ENCODE data around the gene CCDC170.
"Not testable (repeated sequence)": the region's sequence is repeated elsewhere in the genome, so short reads cannot be mapped to it uniquely, and the experiment has no call there.

The CCDC170 gene

GRCh38 chr6:151502499-151502898, 8.7 kb downstream of the CCDC170 start:
- no peak for DNase-seq
- no peak for TF ChIP-seq POLR2A (IDR thresholded peaks at IDR 0.05; ENCODE audit: low read length)
- TF ChIP-seq GATA1 (IDR thresholded peaks at IDR 0.05; ENCODE audit: low read depth, low read length) = no peak

DNA sequence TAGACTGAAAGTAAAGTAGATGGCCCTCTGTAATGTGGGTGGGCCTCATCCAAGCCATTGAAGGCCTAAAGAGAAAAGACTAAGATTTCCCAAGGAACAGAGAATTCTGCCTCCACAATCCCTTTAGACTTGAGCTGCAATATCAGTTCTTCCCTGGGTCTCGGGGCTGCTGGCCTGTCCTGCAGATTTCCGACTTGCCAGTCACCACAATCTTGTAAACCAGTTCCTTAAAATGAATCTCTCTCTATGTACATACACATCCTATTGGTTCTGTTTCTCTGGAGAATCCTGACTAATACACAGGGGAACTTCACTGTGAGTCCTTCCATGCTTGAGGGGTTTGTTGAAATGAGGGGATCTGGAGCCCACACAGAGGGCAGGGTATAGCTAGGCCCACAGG, 12.9 kb downstream of the CCDC170 start:
- TF ChIP-seq GATA1 (IDR thresholded peaks at IDR 0.05; ENCODE audit: low read depth, low read length) = no peak
- no peak for TF ChIP-seq POLR2A (IDR thresholded peaks at IDR 0.05; ENCODE audit: low read length)
- DNase-seq = no peak

DNA sequence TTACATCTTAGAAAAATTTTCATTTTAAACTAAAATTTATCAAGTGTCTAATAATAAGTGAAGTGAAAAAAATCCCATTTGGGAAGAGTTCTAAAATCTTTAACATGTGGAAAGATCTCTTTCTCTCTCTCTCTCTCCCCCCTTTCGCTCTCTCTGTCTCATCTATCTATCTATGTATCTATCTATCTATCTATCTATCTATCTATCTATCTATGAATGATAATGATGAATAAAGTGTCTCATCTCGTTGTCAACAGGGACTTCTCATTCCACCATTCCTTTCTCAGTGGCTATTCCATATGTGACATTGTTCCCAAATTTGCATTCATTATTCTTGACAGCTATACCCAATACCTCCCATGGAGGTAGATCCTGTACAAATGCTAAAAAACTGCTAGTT, 15.2 kb downstream of the CCDC170 start:
- TF ChIP-seq POLR2A (IDR thresholded peaks at IDR 0.05; ENCODE audit: low read length) = no peak
- no peak for TF ChIP-seq GATA1 (IDR thresholded peaks at IDR 0.05; ENCODE audit: low read depth, low read length)
- no peak for DNase-seq

GRCh38 chr6:151512481-151512880, 18.7 kb downstream of the CCDC170 start:
- TF ChIP-seq POLR2A (IDR thresholded peaks at IDR 0.05; ENCODE audit: low read length) (no peak), GATA1 (IDR thresholded peaks at IDR 0.05; ENCODE audit: low read depth, low read length) (no peak)
- DNase-seq = no peak

DNA sequence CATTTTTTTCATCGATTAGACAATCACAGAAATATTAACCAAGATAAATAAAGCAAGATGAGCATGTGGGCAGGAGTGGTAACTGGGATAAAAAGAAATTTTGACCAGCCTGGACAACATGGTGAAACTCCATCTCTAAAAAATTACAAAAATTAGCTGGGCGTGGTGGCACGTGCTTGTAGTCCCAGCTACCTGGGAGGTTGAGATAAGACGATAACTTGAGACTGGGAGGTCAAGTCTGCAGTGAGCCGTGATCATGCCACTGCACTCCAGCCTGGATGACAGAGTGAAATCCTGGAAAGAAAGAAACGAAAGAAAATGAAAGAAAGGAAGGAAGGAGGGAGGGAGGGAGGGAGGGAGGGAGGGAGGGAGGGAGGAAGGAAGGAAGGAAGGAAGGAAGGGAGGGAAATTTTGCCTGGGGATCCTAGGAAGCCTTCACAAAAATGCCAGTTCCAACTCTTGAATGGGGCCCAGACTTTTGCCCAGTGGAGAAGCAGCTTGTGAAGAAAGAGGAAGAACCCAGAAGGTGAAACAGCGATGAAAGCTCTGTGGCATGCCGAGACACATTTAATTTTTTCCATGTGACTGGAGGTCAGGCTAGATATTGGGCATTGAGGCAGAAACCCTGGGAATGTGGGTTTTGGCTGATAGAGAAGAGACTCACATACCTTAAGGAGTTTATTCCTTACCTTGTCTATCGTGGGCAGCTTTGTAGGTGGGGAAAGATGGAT, 20.3 kb downstream of the CCDC170 start:
- no peak for TF ChIP-seq GATA1 (IDR thresholded peaks at IDR 0.05; ENCODE audit: low read depth, low read length)
- no peak for TF ChIP-seq POLR2A (IDR thresholded peaks at IDR 0.05; ENCODE audit: low read length)
- DNase-seq = no peak

GRCh38 chr6:151518992-151519391, 25.2 kb downstream of the CCDC170 start:
- DNase-seq = not testable (repeated sequence)

DNA sequence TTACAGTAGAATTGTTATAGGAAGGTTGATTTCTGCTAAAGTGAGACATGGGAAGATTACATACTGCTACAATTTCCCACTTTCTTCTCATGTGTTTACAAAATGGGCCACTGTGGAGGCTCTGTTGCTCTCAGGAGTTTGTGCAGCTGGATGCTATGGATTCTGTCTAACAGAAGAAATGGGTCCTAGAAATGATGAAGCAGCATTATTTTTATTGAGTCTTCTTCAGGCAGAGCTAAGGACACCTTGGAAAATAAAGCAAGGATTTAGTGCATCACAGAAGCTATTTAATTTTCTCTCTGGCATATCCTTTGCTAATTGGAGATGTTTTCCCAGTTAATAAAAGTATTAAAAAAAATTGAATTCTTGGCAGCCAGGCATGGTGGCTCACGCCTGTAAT, 29.2 kb downstream of the CCDC170 start:
- DNase-seq = no peak
- no peak for TF ChIP-seq GATA1 (IDR thresholded peaks at IDR 0.05; ENCODE audit: low read depth, low read length)

DNA sequence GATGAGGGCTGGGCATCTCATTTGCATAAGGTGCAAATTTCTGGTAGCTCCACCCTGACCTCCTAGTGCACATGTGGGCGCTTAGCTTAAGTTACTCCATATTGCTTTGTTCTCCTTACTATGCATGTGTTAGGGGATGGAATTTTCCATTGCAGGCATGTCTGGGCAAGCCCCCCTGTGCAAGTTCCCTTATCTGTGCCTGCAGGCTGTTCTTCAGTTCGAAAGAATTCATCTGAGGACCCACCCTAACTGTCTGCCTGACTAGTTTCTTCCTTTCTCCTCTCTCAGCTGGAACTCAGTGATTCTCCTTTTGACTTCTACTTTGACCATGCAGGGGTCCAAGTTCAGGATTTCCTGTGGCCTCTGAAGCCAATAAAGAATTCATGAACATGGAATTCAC, 30.2 kb downstream of the CCDC170 start:
- no peak for TF ChIP-seq POLR2A (IDR thresholded peaks at IDR 0.05; ENCODE audit: low read length)
- no peak for TF ChIP-seq GATA1 (IDR thresholded peaks at IDR 0.05; ENCODE audit: low read depth, low read length)
- DNase-seq = peak; percentile 2 to 12

GRCh38 chr6:151534576-151534975, 40.8 kb downstream of the CCDC170 start:
- DNase-seq = no peak
- no peak for TF ChIP-seq GATA1 (IDR thresholded peaks at IDR 0.05; ENCODE audit: low read depth, low read length)
- no peak for TF ChIP-seq POLR2A (IDR thresholded peaks at IDR 0.05; ENCODE audit: low read length)

DNA sequence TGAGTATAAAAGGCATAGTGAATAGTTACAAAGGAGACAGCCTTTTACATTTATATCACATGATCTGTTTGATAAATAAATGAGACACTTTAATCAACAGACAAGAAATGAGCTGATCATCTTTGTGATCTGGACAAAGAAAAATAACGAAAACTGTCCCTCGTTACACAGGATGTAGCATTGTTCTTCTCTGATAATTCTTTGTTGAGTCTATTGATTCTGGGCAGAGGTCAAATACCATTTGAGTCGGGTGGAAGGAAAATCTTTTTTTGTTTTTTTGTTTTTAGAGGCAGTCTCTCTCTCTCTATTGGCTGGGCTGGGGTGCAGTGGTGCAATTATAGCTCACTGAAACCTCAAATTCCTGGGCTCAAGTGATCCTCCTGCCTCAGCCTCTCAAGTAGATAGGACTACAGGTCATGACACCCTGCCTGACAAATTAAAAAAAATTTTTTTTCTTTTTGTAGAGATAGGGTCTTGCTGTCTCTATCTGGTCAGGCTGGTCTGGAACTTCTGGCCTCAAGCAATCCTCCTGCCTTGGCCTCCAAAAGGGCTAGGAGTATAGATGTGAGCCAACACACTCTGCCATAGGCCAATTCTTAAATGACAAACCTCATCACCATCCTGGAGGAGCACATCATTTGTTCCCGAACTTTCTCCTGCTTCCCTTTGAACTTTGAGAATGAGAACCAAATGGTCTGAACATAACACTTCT, 41.8 kb downstream of the CCDC170 start:
- DNase-seq = no peak
- TF ChIP-seq GATA1 (IDR thresholded peaks at IDR 0.05; ENCODE audit: low read depth, low read length) (no peak), POLR2A (IDR thresholded peaks at IDR 0.05; ENCODE audit: low read length) (no peak)

GRCh38 chr6:151536188-151536479, 42.3 kb downstream of the CCDC170 start:
- no peak for DNase-seq
- TF ChIP-seq GATA1 (IDR thresholded peaks at IDR 0.05; ENCODE audit: low read depth, low read length) (no peak), POLR2A (IDR thresholded peaks at IDR 0.05; ENCODE audit: low read length) (no peak)

GRCh38 chr6:151537556-151537955, 43.7 kb downstream of the CCDC170 start:
- TF ChIP-seq GATA1 (IDR thresholded peaks at IDR 0.05; ENCODE audit: low read depth, low read length) (no peak), POLR2A (IDR thresholded peaks at IDR 0.05; ENCODE audit: low read length) (no peak)

DNA sequence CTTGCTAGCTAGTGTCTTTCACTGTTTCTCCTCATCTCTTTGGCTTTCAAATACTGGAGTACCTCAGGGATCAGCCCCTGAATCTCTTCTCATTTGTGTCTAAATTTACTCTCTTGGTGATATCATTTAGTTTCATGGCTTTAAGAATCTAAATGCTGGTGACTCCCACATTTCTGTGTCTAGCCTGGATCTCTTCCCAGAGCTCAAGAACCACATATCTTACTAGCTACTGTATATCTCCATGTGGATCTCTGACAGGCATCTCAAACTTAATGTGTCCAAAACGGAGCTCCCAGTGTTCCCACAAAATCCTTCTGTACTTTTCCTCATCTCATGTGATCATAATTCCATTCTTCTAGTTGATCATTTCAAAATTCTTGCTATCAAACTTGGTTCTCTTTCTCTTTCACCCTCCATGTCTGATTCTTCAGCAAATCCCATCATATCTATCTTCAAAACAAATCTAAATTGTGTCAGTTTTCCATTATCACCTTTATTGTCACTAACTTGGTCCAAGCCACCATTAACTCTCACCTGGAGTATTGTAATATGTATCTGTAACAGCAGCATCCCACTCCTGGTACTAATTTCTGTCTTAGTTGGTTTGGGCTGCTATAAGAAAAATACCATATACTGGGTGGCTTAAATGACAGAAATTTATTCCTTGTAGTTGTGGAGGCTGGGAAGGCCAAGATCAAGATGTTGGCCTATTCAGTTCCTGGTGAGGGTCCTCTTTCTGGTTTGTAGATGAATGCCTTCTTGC, 45.9 kb downstream of the CCDC170 start:
- TF ChIP-seq POLR2A (IDR thresholded peaks at IDR 0.05; ENCODE audit: low read length) = no peak
- no peak for TF ChIP-seq GATA1 (IDR thresholded peaks at IDR 0.05; ENCODE audit: low read depth, low read length)
- no peak for DNase-seq

More at GRCh38 chr6:151537556-151537955, 43.7 kb downstream of the CCDC170 start:
- no peak for DNase-seq

GRCh38 chr6:151544453-151544852, 50.6 kb downstream of the CCDC170 start:
- TF ChIP-seq GATA1 (IDR thresholded peaks at IDR 0.05; ENCODE audit: low read depth, low read length) = no peak
- no peak for TF ChIP-seq POLR2A (IDR thresholded peaks at IDR 0.05; ENCODE audit: low read length)
- no peak for DNase-seq

DNA sequence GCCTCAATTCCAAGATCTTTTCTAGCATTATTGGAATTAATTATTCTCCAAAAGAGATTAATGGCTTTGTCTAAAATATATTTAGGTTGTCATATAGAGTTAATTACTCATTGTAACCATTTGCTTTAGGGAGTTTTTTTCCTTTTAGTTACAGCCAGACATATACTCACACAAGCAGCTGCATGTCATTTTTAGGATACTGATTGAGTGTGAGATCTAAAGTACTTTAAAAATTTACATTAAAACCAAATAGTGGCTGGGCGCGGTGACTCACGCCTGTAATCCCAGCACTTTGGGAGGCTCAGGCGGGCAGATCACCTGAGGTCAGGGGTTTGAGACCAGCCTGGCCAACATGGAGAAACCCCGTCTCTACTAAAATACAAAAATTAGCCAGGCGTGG, 51.1 kb downstream of the CCDC170 start:
- DNase-seq = not testable (repeated sequence)
